Epithelial cell of prostate (primary cell): ENCODE data around the gene ATF1.
A peak's percentile ranks its signal among the peaks of the same experiment; 100 is the strongest.
"Not testable (repeated sequence)": the region's sequence is repeated elsewhere in the genome, so short reads cannot be mapped to it uniquely, and the experiment has no call there.

Experiments
- DNase-seq: peaks from one replicate; pipeline ENCODE4 v3.0.0-alpha.2; 2011; ENCODE audit warnings: low read depth, low spot score
- H3K27ac ChIP-seq: fragments of 450-650 bp; 2 replicates; pipeline ENCODE4 v1.5.1; 2017; ENCODE audit warnings: mild to moderate bottlenecking

ATF1 gene

GRCh38 chr12:50788561-50788960 is 24.7 kb downstream of the ATF1 start:
- no peak for DNase-seq
- peak overlapping the region; percentile 96 for H3K27ac ChIP-seq

- DNase-seq: no peak
- no peak overlapping the region for H3K27ac ChIP-seq
Observed at GRCh38 chr12:50790081-50790480, 26.2 kb downstream of the ATF1 start.

GRCh38 chr12:50799908-50800307 is 36.0 kb downstream of the ATF1 start:
- H3K27ac ChIP-seq: no peak overlapping the region
- DNase-seq: no peak

- no peak for DNase-seq
- no peak overlapping the region for H3K27ac ChIP-seq
Observed at GRCh38 chr12:50803230-50803875, 39.5 kb downstream of the ATF1 start.

- no peak for DNase-seq
- H3K27ac ChIP-seq: no peak overlapping the region
Observed at GRCh38 chr12:50806176-50806575, 42.3 kb downstream of the ATF1 start.

GRCh38 chr12:50809131-50809530 is 45.2 kb downstream of the ATF1 start:
- H3K27ac ChIP-seq, DNase-seq: not testable (repeated sequence)

GRCh38 chr12:50814921-50815320 is 51.0 kb downstream of the ATF1 start:
- DNase-seq, H3K27ac ChIP-seq: not testable (repeated sequence)

- no peak overlapping the region for H3K27ac ChIP-seq
- no peak for DNase-seq
Observed at GRCh38 chr12:50820177-50820576, 56.3 kb downstream of the ATF1 start.

GRCh38 chr12:50822082-50822481 is 58.2 kb downstream of the ATF1 start:
- no peak overlapping the region for H3K27ac ChIP-seq
- no peak for DNase-seq

GRCh38 chr12:50823724-50824123 is 59.8 kb downstream of the ATF1 start:
- DNase-seq, H3K27ac ChIP-seq: not testable (repeated sequence)

- peak overlapping the region; percentile 3 for H3K27ac ChIP-seq
- no peak for DNase-seq
Observed at GRCh38 chr12:50824914-50825313, 61.0 kb downstream of the ATF1 start.

GRCh38 chr12:50825372-50825838 is 61.5 kb downstream of the ATF1 start:
- no peak for DNase-seq

GRCh38 chr12:50828121-50828520 is 64.2 kb downstream of the ATF1 start:
- DNase-seq: no peak
- H3K27ac ChIP-seq: no peak overlapping the region

More at GRCh38 chr12:50825372-50825838, 61.5 kb downstream of the ATF1 start:
- peak overlapping the region; percentile 3 for H3K27ac ChIP-seq

- H3K27ac ChIP-seq: no peak overlapping the region
- DNase-seq: no peak
Observed at GRCh38 chr12:50828886-50829285, 65.0 kb downstream of the ATF1 start.

GRCh38 chr12:50833801-50834200 is 69.9 kb downstream of the ATF1 start:
- DNase-seq, H3K27ac ChIP-seq: not testable (repeated sequence)

- H3K27ac ChIP-seq: peak overlapping the region; percentile 39
- no peak for DNase-seq
Observed at GRCh38 chr12:50839042-50839441, 75.1 kb downstream of the ATF1 start.

- no peak overlapping the region for H3K27ac ChIP-seq
- DNase-seq: no peak
Observed at GRCh38 chr12:50840809-50841487, 77.0 kb downstream of the ATF1 start.

- no peak overlapping the region for H3K27ac ChIP-seq
- no peak for DNase-seq
Observed at GRCh38 chr12:50841716-50842531, 78.0 kb downstream of the ATF1 start.

GRCh38 chr12:50842637-50843493 is 79.0 kb downstream of the ATF1 start, which contains the start of gene TMPRSS12:
TMPRSS12 (plus strand) TSS chr12:50842926; CDS start chr12:50842965, 39 bp downstream.
- H3K27ac ChIP-seq: peak within 1 kb of the TSS; percentile 8
- no peak for DNase-seq
